ENCODE data around the gene TMEM39B.

TMEM39B gene

GRCh38 chr1:32045772-32046171 is 27.0 kb upstream of the TMEM39B start:
- Histone ChIP-seq H3K27ac (ENCODE audit: low read depth in 2 of 2, low read length in 2 of 2) (no peak overlapping the region), H3K4me3 (ENCODE audit: low read length in 2 of 2) (no peak overlapping the region), H3K36me3 (ENCODE audit: control insufficient read depth in 2 of 2, insufficient read depth in 2 of 2, low read length in 2 of 2) (peaks cover 39 to 57% of the 10 kb centered on the region in 2 donors), H3K27me3 (ENCODE audit: control insufficient read depth in 2 of 2, insufficient read depth in 2 of 2, low read length in 2 of 2) (no peaks in the 10 kb centered on the region), H3K9me3 (ENCODE audit: control insufficient read depth in 2 of 2, low read length in 2 of 2) (no peaks in the 10 kb centered on the region), H3K4me1 (ENCODE audit: control insufficient read depth in 2 of 2, insufficient read depth in 2 of 2, low read length in 2 of 2) (no peaks in the 10 kb centered on the region), H3K9ac (ENCODE audit: low read depth in 1 of 2, low read length in 2 of 2) (no peak overlapping the region)

GRCh38 chr1:32047701-32048100 is 25.0 kb upstream of the TMEM39B start:
- H3K27me3 ChIP-seq (ENCODE audit: control insufficient read depth in 2 of 2, insufficient read depth in 2 of 2, low read length in 2 of 2): no peaks in the 10 kb centered on the region
- H3K36me3 ChIP-seq (ENCODE audit: control insufficient read depth in 2 of 2, insufficient read depth in 2 of 2, low read length in 2 of 2): peaks cover 35 to 54% of the 10 kb centered on the region in 2 donors
- H3K9ac ChIP-seq (ENCODE audit: low read depth in 1 of 2, low read length in 2 of 2): no peak overlapping the region
- H3K9me3 ChIP-seq (ENCODE audit: control insufficient read depth in 2 of 2, low read length in 2 of 2): no peaks in the 10 kb centered on the region
- no peak overlapping the region for H3K27ac ChIP-seq (ENCODE audit: low read depth in 2 of 2, low read length in 2 of 2)
- H3K4me3 ChIP-seq (ENCODE audit: low read length in 2 of 2): no peak overlapping the region
- H3K4me1 ChIP-seq (ENCODE audit: control insufficient read depth in 2 of 2, insufficient read depth in 2 of 2, low read length in 2 of 2): no peaks in the 10 kb centered on the region

- H3K9ac ChIP-seq (ENCODE audit: low read depth in 1 of 2, low read length in 2 of 2): no peak overlapping the region
- peaks cover 38 to 61% of the 10 kb centered on the region in 2 donors for H3K36me3 ChIP-seq (ENCODE audit: control insufficient read depth in 2 of 2, insufficient read depth in 2 of 2, low read length in 2 of 2)
- no peaks in the 10 kb centered on the region for H3K4me1 ChIP-seq (ENCODE audit: control insufficient read depth in 2 of 2, insufficient read depth in 2 of 2, low read length in 2 of 2)
- H3K9me3 ChIP-seq (ENCODE audit: control insufficient read depth in 2 of 2, low read length in 2 of 2): no peaks in the 10 kb centered on the region
- no peak overlapping the region for H3K27ac ChIP-seq (ENCODE audit: low read depth in 2 of 2, low read length in 2 of 2)
- H3K4me3 ChIP-seq (ENCODE audit: low read length in 2 of 2): no peak overlapping the region
- H3K27me3 ChIP-seq (ENCODE audit: control insufficient read depth in 2 of 2, insufficient read depth in 2 of 2, low read length in 2 of 2): no peaks in the 10 kb centered on the region
Observed at GRCh38 chr1:32048440-32048839, 24.3 kb upstream of the TMEM39B start.

GRCh38 chr1:32051706-32052105 is 21.0 kb upstream of the TMEM39B start:
- Histone ChIP-seq H3K27ac (ENCODE audit: low read depth in 2 of 2, low read length in 2 of 2) (no peak overlapping the region), H3K4me3 (ENCODE audit: low read length in 2 of 2) (no peak overlapping the region), H3K9me3 (ENCODE audit: control insufficient read depth in 2 of 2, low read length in 2 of 2) (no peaks in the 10 kb centered on the region), H3K9ac (ENCODE audit: low read depth in 1 of 2, low read length in 2 of 2) (no peak overlapping the region), H3K27me3 (ENCODE audit: control insufficient read depth in 2 of 2, insufficient read depth in 2 of 2, low read length in 2 of 2) (no peaks in the 10 kb centered on the region), H3K4me1 (ENCODE audit: control insufficient read depth in 2 of 2, insufficient read depth in 2 of 2, low read length in 2 of 2) (no peaks in the 10 kb centered on the region), H3K36me3 (ENCODE audit: control insufficient read depth in 2 of 2, insufficient read depth in 2 of 2, low read length in 2 of 2) (peaks cover 54 to 73% of the 10 kb centered on the region in 2 donors)

GRCh38 chr1:32052887-32053286 is 19.9 kb upstream of the TMEM39B start:
- Histone ChIP-seq H3K4me1 (ENCODE audit: control insufficient read depth in 2 of 2, insufficient read depth in 2 of 2, low read length in 2 of 2) (no peaks in the 10 kb centered on the region), H3K27ac (ENCODE audit: low read depth in 2 of 2, low read length in 2 of 2) (no peak overlapping the region), H3K4me3 (ENCODE audit: low read length in 2 of 2) (no peak overlapping the region), H3K27me3 (ENCODE audit: control insufficient read depth in 2 of 2, insufficient read depth in 2 of 2, low read length in 2 of 2) (no peaks in the 10 kb centered on the region), H3K36me3 (ENCODE audit: control insufficient read depth in 2 of 2, insufficient read depth in 2 of 2, low read length in 2 of 2) (peaks cover 53 to 67% of the 10 kb centered on the region in 2 donors), H3K9ac (ENCODE audit: low read depth in 1 of 2, low read length in 2 of 2) (no peak overlapping the region), H3K9me3 (ENCODE audit: control insufficient read depth in 2 of 2, low read length in 2 of 2) (no peaks in the 10 kb centered on the region)

GRCh38 chr1:32055416-32055815 is 17.3 kb upstream of the TMEM39B start:
- H3K27ac ChIP-seq (ENCODE audit: low read depth in 2 of 2, low read length in 2 of 2): no peak overlapping the region
- no peaks in the 10 kb centered on the region for H3K4me1 ChIP-seq (ENCODE audit: control insufficient read depth in 2 of 2, insufficient read depth in 2 of 2, low read length in 2 of 2)
- no peak overlapping the region for H3K9ac ChIP-seq (ENCODE audit: low read depth in 1 of 2, low read length in 2 of 2)
- no peaks in the 10 kb centered on the region for H3K9me3 ChIP-seq (ENCODE audit: control insufficient read depth in 2 of 2, low read length in 2 of 2)
- peaks cover 65 to 75% of the 10 kb centered on the region in 2 donors for H3K36me3 ChIP-seq (ENCODE audit: control insufficient read depth in 2 of 2, insufficient read depth in 2 of 2, low read length in 2 of 2)
- no peak overlapping the region for H3K4me3 ChIP-seq (ENCODE audit: low read length in 2 of 2)
- H3K27me3 ChIP-seq (ENCODE audit: control insufficient read depth in 2 of 2, insufficient read depth in 2 of 2, low read length in 2 of 2): no peaks in the 10 kb centered on the region

- Histone ChIP-seq H3K4me1 (ENCODE audit: control insufficient read depth in 2 of 2, insufficient read depth in 2 of 2, low read length in 2 of 2) (no peaks in the 10 kb centered on the region), H3K9ac (ENCODE audit: low read depth in 1 of 2, low read length in 2 of 2) (no peak overlapping the region), H3K36me3 (ENCODE audit: control insufficient read depth in 2 of 2, insufficient read depth in 2 of 2, low read length in 2 of 2) (peaks cover 70 to 80% of the 10 kb centered on the region in 2 donors), H3K4me3 (ENCODE audit: low read length in 2 of 2) (no peak overlapping the region), H3K9me3 (ENCODE audit: control insufficient read depth in 2 of 2, low read length in 2 of 2) (no peaks in the 10 kb centered on the region), H3K27ac (ENCODE audit: low read depth in 2 of 2, low read length in 2 of 2) (no peak overlapping the region), H3K27me3 (ENCODE audit: control insufficient read depth in 2 of 2, insufficient read depth in 2 of 2, low read length in 2 of 2) (no peaks in the 10 kb centered on the region)
Observed at GRCh38 chr1:32056598-32056997, 16.1 kb upstream of the TMEM39B start.

- peaks cover 40 to 47% of the 10 kb centered on the region in 2 donors for H3K36me3 ChIP-seq (ENCODE audit: control insufficient read depth in 2 of 2, insufficient read depth in 2 of 2, low read length in 2 of 2)
- no peak overlapping the region for H3K9ac ChIP-seq (ENCODE audit: low read depth in 1 of 2, low read length in 2 of 2)
- H3K4me3 ChIP-seq (ENCODE audit: low read length in 2 of 2): no peak overlapping the region
- H3K27ac ChIP-seq (ENCODE audit: low read depth in 2 of 2, low read length in 2 of 2): no peak overlapping the region
- H3K4me1 ChIP-seq (ENCODE audit: control insufficient read depth in 2 of 2, insufficient read depth in 2 of 2, low read length in 2 of 2): peaks cover 0 to 4% of the 10 kb centered on the region in 2 donors
- H3K27me3 ChIP-seq (ENCODE audit: control insufficient read depth in 2 of 2, insufficient read depth in 2 of 2, low read length in 2 of 2): no peaks in the 10 kb centered on the region
- H3K9me3 ChIP-seq (ENCODE audit: control insufficient read depth in 2 of 2, low read length in 2 of 2): no peaks in the 10 kb centered on the region
Observed at GRCh38 chr1:32060914-32061313, 11.8 kb upstream of the TMEM39B start.

- Histone ChIP-seq H3K27ac (ENCODE audit: low read depth in 2 of 2, low read length in 2 of 2) (no peak overlapping the region), H3K27me3 (ENCODE audit: control insufficient read depth in 2 of 2, insufficient read depth in 2 of 2, low read length in 2 of 2) (no peaks in the 10 kb centered on the region), H3K4me1 (ENCODE audit: control insufficient read depth in 2 of 2, insufficient read depth in 2 of 2, low read length in 2 of 2) (peaks cover 4 to 5% of the 10 kb centered on the region in 2 donors), H3K9me3 (ENCODE audit: control insufficient read depth in 2 of 2, low read length in 2 of 2) (no peaks in the 10 kb centered on the region), H3K9ac (ENCODE audit: low read depth in 1 of 2, low read length in 2 of 2) (no peak overlapping the region), H3K36me3 (ENCODE audit: control insufficient read depth in 2 of 2, insufficient read depth in 2 of 2, low read length in 2 of 2) (peaks cover 30 to 36% of the 10 kb centered on the region in 2 donors), H3K4me3 (ENCODE audit: low read length in 2 of 2) (no peak overlapping the region)
Observed at GRCh38 chr1:32062867-32063230, 9.9 kb upstream of the TMEM39B start.

GRCh38 chr1:32063261-32063681 is 9.5 kb upstream of the TMEM39B start:
- no peak overlapping the region for H3K27ac ChIP-seq (ENCODE audit: low read depth in 2 of 2, low read length in 2 of 2)
- no peaks in the 10 kb centered on the region for H3K9me3 ChIP-seq (ENCODE audit: control insufficient read depth in 2 of 2, low read length in 2 of 2)
- no peak overlapping the region for H3K4me3 ChIP-seq (ENCODE audit: low read length in 2 of 2)
- peaks cover 27 to 31% of the 10 kb centered on the region in 2 donors for H3K36me3 ChIP-seq (ENCODE audit: control insufficient read depth in 2 of 2, insufficient read depth in 2 of 2, low read length in 2 of 2)
- no peak overlapping the region for H3K9ac ChIP-seq (ENCODE audit: low read depth in 1 of 2, low read length in 2 of 2)
- H3K27me3 ChIP-seq (ENCODE audit: control insufficient read depth in 2 of 2, insufficient read depth in 2 of 2, low read length in 2 of 2): no peaks in the 10 kb centered on the region
- peaks cover 4 to 5% of the 10 kb centered on the region in 2 donors for H3K4me1 ChIP-seq (ENCODE audit: control insufficient read depth in 2 of 2, insufficient read depth in 2 of 2, low read length in 2 of 2)

Measured in mucosa of rectum (tissue), 2 donors.